K562 (cell line): ENCODE results near the gene PRKG1. TPM values are rescaled to one million over a fixed set of nuclear protein-coding genes. Genes with fewer than 3 reads are reported as not detected.

Experiments
- CBX8 ChIP-seq: fragments of 200-600 bp; sonication (generic); IDR thresholded peaks from 2 replicates; pipeline ENCODE4 v1.6.1; 2012; ENCODE audit warnings: borderline replicate concordance, mixed run types, low read depth, mild to moderate bottlenecking, moderate library complexity, mixed read lengths, low read length, control low read depth, inconsistent platforms; ENCODE audit not compliant: poor library complexity, severe bottlenecking; ENCODE audit errors: extremely low read depth
- CEBPG ChIP-seq, 3 experiments: fragments of 200-800 bp in 1 of 3; sonication (Bioruptor generic) in 1 of 3; sonication (generic) in 1 of 3; formaldehyde crosslinking in 1 of 3; IDR thresholded peaks in 2 of 3; conservative IDR thresholded peaks in 1 of 3; 2 replicates each; pipeline versions ENCODE4 v1.6.1 to v1.8.0; 2016 to 2022; ENCODE audit warnings: missing compliant biosample characterization in 2 of 3, missing genetic modification characterization in 2 of 3, mild to moderate bottlenecking in 1 of 3, missing genetic modification reagents in 1 of 3
- E2F1 ChIP-seq: sonication (generic); formaldehyde crosslinking; IDR thresholded peaks from 2 replicates; pipeline ENCODE4 v1.8.1; 2023; ENCODE audit warnings: mild to moderate bottlenecking, missing genetic modification reagents, moderate library complexity
- EP300 ChIP-seq: IDR thresholded peaks from 2 replicates; pipeline ENCODE4 v1.6.1; 2012; ENCODE audit warnings: low read length, improper control_type of control experiment
- EWSR1 ChIP-seq: fragments of 450-650 bp; IDR thresholded peaks from 2 replicates; pipeline ENCODE4 v1.6.1; 2018; ENCODE audit warnings: borderline replicate concordance, mild to moderate bottlenecking, low read depth, moderate library complexity; ENCODE audit not compliant: partially characterized antibody
- KLF6 ChIP-seq: fragments of 250-450 bp; sonication (Bioruptor Pico); IDR thresholded peaks from 2 replicates; pipeline ENCODE4 v1.4.0; 2020; ENCODE audit warnings: mild to moderate bottlenecking, moderate library complexity, borderline replicate concordance
- MAFF ChIP-seq: IDR thresholded peaks from 2 replicates; pipeline ENCODE4 v1.6.1; 2012; ENCODE audit warnings: low read length, improper control_type of control experiment
- SAFB ChIP-seq: fragments of 200-400 bp; formaldehyde crosslinking; IDR thresholded peaks from 2 replicates; pipeline ENCODE4 v1.6.1; 2017; ENCODE audit warnings: low read depth, low read length, borderline replicate concordance
- ZNF318 ChIP-seq, 2 experiments: fragments of 450-650 bp; IDR thresholded peaks; 2 replicates each; pipeline ENCODE4 v1.6.1; 2016; ENCODE audit warnings: mild to moderate bottlenecking in 2 of 2, borderline replicate concordance in 1 of 2, low read depth in 1 of 2, moderate library complexity in 1 of 2
- ZNF347 ChIP-seq: fragments of 450-650 bp; formaldehyde crosslinking; IDR thresholded peaks from 2 replicates; pipeline ENCODE4 v1.4.0; 2020; ENCODE audit warnings: low read depth, mild to moderate bottlenecking, moderate library complexity
- ZNF696 ChIP-seq: fragments of 250-450 bp; sonication (Bioruptor Pico); conservative IDR thresholded peaks from 2 replicates; pipeline ENCODE4 v1.4.0; 2020; ENCODE audit warnings: mild to moderate bottlenecking, moderate library complexity
- polyA plus RNA-seq, 8 experiments: library from polyadenylated mRNA; depleted of rRNA in 4 of 8; stranded (reverse) in 5 of 8; unstranded in 3 of 8; fragments of >200 nt; fragmentation: Nextera tagmentation in 2 of 8; fragmentation: Illumina TruSeq in 1 of 8; extraction: Ambion mirVana in 2 of 8; extraction: Trizol in 1 of 8; gene quantifications; 2 replicates each; pipeline versions ENCODE4 v1.2.1 to v1.2.3, GENCODE V29; 2011 to 2014; ENCODE audit warnings: inconsistent platforms in 1 of 8, missing spikeins in 1 of 8
- total RNA-seq, 7 experiments: library from RNA; depleted of rRNA in 6 of 7; stranded (reverse); fragments of >200 nt in 6 of 7; fragmentation: Illumina TruSeq in 2 of 7; extraction: Trizol in 2 of 7; gene quantifications; 2 replicates each; pipeline versions ENCODE4 v1.2.1 to v1.2.3, GENCODE V29; 2011 to 2021; ENCODE audit warnings: low replicate concordance in 1 of 7

The PRKG1 gene
- total and polyA plus RNA-seq, 9 of the 15 experiments (the other 6 are each of a cell fraction or from before 2014, with no cell fraction given): 0.22 TPM; not detected in 8

- no peak for TF ChIP-seq ZNF318 (IDR thresholded peaks at IDR 0.05; ENCODE audit: borderline replicate concordance in 1 of 2, low read depth in 1 of 2)
- no peak for TF ChIP-seq KLF6 (CRISPR knock-in tag)
- TF ChIP-seq EWSR1: no peak
- no peak for TF ChIP-seq CBX8
- TF ChIP-seq EP300: no peak
- no peak for TF ChIP-seq ZNF696 (CRISPR knock-in tag)
- TF ChIP-seq SAFB: no peak
- TF ChIP-seq E2F1 (CRISPR knock-in tag): no peak
- no peak for TF ChIP-seq ZNF347
- no peak for TF ChIP-seq CEBPG (CRISPR knock-in tag; IDR thresholded peaks at IDR 0.05)
- TF ChIP-seq CEBPG (tag; conservative IDR thresholded peaks at IDR 0.05 in 1 of 2, IDR thresholded peaks at IDR 0.05 in 1 of 2): no peak
- TF ChIP-seq MAFF: no peak
- TF ChIP-seq, all 486 proteins: peak for 0
Measured at GRCh38 chr10:51993475-51993874, 919.2 kb downstream of the PRKG1 start (continued).
